GM20431 (cell line): ENCODE data around the gene VAV2.
"Not testable (repeated sequence)": the region's sequence is repeated elsewhere in the genome, so short reads cannot be mapped to it uniquely, and the experiment has no call there.

Source experiments
- in situ Hi-C: fragments of 300-500 bp; cut with MseI, MboI; formaldehyde crosslinking; loops from one replicate; pipeline ENCODE4 v1.15.0; 2020; ENCODE audit warnings: low sequenced_read_pairs; ENCODE audit not compliant: unreplicated experiment

The VAV2 gene

GRCh38 chr9:133904346-133905090 is 87.6 kb downstream of the VAV2 start:
- in situ Hi-C loops = no loop called here

- in situ Hi-C loops = no loop called here
These were observed 90.8 kb downstream of the VAV2 start for GRCh38 chr9:133901184-133901835.

DNA sequence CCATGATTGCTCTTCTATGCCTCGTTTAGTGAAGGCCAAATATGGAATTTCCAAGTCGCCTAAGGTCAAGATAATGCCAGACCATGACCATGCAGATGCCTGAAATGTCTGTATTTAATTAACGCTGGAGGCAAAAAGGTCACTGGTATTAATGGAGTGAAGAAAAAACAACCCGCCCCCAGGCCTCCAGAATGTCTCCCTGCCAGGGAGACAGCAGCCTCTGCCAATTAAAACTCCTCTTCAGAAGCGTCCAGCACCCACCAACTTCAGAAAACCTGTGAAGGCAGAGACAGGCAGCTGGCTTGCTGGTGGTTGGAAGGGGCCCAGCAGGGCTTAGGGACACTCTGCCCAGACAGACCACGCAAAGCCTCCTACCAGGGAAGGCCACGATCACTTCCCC is 94.4 kb downstream of the VAV2 start:
- in situ Hi-C loops = no loop called here

- in situ Hi-C loops = not testable (repeated sequence)
These were observed 96.1 kb downstream of the VAV2 start for GRCh38 chr9:133896007-133896406.

GRCh38 chr9:133895335-133895734 is 96.8 kb downstream of the VAV2 start:
- in situ Hi-C loops = no loop called here

- in situ Hi-C loops = no loop called here
These were observed 97.5 kb downstream of the VAV2 start for GRCh38 chr9:133894377-133895321.

GRCh38 chr9:133893191-133893994 is 98.7 kb downstream of the VAV2 start:
- in situ Hi-C loops = no loop called here

DNA sequence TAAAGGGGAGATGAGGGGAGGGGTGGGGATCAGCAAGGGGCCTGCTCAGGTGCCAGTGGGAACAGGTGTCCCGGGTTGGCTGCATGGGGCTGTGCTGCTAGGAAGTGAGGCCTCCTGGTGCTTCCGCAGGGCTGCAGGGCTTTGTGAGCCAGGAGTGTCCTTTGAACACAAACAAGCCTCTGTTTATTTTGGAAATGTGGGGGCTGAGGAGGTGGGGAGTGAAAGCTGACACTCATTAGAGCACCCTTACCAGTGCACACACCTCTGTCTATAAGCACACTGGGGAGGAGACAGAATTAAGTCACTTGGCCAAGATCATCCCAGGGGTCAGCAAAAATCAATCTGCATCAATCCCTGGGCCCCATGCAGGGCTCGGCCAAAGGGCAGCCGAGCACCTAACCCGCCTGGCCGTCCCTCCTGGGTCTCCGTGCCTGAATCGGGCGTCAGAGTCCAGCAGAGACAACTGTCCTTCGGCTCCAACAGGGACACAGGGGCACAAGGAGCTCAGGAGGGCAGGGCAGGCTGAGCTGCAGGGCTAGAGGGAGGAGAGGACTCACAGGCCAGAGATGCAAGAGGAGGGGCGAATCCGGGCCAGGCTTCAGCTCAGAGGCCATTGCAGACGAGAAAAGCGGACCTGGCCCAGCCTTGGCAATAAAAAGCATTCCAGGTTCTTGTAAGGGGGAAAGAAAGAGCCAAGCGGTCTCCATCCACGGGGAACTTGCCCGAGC is 99.8 kb downstream of the VAV2 start:
- in situ Hi-C loops = no loop called here

DNA sequence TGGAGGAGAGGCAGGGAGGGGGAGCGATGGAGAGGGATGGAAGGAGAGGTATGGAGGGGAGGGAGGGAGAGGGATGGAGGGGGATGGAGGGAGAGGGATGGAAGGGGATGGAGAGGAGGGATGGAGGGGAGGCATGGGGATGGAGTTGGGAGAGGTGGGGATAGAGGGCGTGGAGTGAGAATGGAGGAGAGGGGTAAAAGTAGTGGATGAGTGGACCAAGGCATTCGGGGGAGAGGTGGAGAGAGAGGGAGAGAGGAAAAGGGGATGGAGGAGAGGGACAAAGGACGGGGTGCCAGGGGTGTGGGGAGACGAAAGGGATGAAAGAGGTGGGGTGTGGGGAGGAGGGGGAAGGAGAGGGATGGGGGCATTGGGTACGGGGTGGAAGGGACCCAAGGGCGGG is 100.4 kb downstream of the VAV2 start:
- in situ Hi-C loops = no loop called here

DNA sequence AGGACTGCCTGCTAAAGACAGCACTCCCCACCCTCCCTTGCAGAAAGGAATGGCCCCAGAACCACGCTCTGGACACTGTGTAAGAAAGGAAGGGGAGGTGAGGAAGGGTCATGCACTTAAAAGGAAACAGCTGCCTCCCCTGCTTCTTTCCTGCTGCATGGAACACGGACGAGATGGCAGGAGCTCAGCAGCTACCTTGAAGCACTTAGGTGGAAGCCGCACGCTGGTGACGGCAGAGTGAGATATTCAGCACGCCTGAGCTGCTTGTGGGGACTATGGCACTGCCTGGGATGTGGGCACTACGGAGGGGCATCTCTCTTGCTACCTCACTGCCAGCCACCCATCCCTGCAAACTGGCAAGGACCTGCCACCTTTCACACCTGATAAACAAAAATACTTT is 101.5 kb downstream of the VAV2 start:
- in situ Hi-C loops = no loop called here

GRCh38 chr9:133889584-133890301 is 102.4 kb downstream of the VAV2 start:
- in situ Hi-C loops = no loop called here

DNA sequence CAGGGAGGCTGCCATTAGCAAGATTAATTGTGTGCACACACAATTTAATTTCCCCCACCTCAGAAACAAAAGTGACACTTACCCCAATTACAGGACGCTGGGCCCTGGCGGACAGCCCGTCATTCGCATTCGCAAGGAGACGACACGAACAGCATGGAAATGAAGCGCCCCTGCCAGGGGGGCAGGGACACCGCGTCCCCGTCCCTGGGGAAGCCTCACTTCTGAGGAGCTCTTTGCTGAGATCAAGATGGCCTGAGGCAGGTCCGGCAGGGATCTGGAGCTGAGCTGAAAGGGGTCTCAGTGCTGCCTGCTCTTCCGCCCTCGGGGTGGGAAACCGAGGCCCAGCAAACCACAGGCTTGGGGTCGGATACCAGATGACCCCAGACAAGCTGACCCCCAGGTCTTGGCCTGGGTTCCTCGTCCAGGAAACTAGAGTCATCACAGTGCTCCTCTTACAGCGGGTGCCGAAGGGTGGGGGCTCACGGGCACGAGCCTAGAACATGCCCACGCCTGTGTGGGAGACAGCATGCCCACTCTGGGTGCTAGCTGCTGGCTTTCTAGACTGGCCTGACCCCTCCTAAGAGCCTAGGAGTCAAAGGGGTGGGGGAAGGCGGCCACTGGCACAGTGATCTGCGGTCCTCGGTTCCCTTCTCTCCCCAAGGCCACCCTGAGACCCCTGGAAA is 103.2 kb downstream of the VAV2 start:
- in situ Hi-C loops = no loop called here

DNA sequence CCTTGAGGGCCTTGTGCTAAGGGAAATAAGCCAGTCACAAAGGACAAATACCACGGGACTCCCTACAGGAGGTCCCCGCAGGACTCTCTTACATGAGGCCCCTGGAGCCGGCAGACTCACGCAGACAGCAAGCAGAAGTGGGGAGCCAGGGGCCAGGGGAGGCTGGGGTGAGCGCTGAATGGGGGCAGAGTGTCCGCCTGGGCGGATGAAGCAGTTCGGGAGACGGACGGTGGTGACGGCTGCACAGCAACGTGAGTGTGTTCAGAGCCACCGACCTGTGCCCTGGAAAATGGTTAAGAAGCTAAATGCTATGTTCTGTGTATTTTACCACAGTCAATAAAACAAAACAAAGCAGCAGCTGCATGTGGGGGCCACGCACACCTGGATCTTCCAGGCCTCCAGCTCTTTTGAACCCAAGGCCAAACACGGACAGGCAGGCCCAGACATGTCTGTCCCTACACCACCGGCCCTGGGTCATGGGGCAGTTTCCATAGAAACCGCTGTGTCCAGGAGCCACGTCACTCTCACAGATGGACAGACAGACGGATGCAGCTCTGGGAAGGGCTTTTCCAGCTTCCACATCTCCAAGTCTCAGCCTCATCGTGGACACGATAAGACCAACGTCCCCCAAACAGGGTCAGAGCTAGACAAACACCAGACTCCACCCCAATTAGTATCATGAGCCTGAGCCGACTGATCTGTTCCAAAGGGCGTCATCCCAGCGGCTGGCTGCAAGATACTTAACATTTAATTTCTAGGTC is 103.9 kb downstream of the VAV2 start:
- in situ Hi-C loops = no loop called here

DNA sequence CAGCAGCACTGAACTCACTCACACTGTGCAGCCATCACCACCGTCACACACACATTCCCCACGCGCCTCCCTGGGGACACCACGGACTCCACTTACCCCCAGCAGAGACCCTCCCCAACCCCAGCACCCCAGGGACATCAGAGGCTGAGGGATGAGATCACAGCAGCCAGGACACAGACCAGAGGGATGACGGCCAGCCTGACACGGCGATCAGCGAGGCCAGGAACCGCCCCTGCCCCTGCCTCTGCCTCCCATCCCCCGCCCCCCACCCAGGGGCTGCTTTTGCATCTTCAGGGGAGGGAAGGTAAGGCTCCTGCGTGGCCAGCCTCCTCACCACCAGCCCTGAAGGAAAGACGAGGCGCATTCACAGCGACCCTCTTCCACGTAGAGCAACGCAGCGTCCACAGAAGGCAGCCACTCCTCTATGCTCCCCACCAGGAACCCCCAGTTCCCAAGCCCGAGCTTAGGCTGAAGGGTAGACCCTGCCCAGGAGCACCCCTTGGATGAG is 104.5 kb downstream of the VAV2 start:
- in situ Hi-C loops = no loop called here

- in situ Hi-C loops = no loop called here
These were observed 105.3 kb downstream of the VAV2 start for GRCh38 chr9:133886563-133887501.
